Measurements from ENCODE around the gene ERC2.
A peak's percentile ranks its signal among the peaks of the same experiment; 100 is the strongest.

- TF ChIP-seq CTCF (IDR thresholded peaks at IDR 0.05), result peak in 1 of 6 experiments; percentile 6
- no peak for TF ChIP-seq POLR2A (IDR thresholded peaks at IDR 0.05)
Observed at GRCh38 chr3:56321383-56321782, 146.9 kb downstream of the ERC2 start.
